Neuron (in vitro differentiated cells): ENCODE data around the gene ADK.
"Not testable (repeated sequence)": the region's sequence is repeated elsewhere in the genome, so short reads cannot be mapped to it uniquely, and the experiment has no call there.

Experiments used
- H2AFZ ChIP-seq: one replicate; pipeline ENCODE4 v1.6.1; 2013; ENCODE audit warnings: low read depth, mild to moderate bottlenecking, inconsistent platforms, low read length, moderate library complexity
- H3K27me3 ChIP-seq: one replicate; pipeline ENCODE4 v1.6.1; 2013; ENCODE audit warnings: low read length; ENCODE audit not compliant: insufficient read depth
- H3K36me3 ChIP-seq: one replicate; pipeline ENCODE4 v1.6.1; 2013; ENCODE audit warnings: low read length; ENCODE audit not compliant: insufficient read depth
- H3K4me1 ChIP-seq: one replicate; pipeline ENCODE4 v1.6.1; 2013; ENCODE audit warnings: low read length; ENCODE audit not compliant: insufficient read depth
- H3K4me3 ChIP-seq: 2 replicates; pipeline ENCODE4 v1.5.1; 2013; ENCODE audit warnings: mild to moderate bottlenecking, low read length, moderate library complexity
- H3K9me3 ChIP-seq: one replicate; pipeline ENCODE4 v1.6.1; 2013; ENCODE audit warnings: low read length

Gene ADK

DNA sequence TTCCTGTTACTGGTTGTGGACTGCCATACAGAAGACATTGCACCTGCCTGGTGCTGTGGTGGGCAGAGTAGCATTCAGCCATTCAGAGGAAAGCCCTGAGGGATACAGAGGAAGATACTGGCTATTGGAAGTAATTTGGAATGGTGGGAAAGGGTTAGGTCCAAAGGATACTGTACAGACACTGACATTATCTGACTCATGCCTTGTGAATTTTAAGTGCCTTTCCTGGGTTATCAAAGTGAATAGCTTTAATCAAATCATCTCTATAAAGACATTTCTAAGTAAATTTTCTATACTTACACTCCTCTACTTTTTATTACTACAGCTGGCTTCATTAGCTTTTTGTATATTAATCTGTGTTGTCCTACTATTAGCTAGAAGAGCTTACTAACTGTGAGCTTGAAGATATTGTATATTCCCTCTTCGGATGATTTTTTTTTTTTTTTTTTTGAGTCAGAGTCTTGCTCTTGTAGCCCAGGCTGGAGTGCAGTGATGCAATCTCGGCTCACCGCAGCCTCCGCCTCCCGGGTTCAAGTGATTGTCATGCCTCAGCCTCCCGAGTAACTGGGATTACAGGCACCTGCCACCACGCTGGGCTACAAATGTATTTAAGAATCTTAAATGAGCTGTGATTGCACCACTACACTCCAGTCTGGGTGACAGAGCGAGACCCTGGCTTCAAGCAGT, 186.5 kb downstream of the ADK start:
- no peaks in the 10 kb centered on the region for H3K9me3 ChIP-seq
- no peaks in the 10 kb centered on the region for H3K4me1 ChIP-seq
- no peaks in the 10 kb centered on the region for H3K27me3 ChIP-seq
- H3K4me3 ChIP-seq, result no peak overlapping the region
- H2AFZ ChIP-seq, result no peak overlapping the region
- H3K36me3 ChIP-seq, result no peaks in the 10 kb centered on the region

DNA sequence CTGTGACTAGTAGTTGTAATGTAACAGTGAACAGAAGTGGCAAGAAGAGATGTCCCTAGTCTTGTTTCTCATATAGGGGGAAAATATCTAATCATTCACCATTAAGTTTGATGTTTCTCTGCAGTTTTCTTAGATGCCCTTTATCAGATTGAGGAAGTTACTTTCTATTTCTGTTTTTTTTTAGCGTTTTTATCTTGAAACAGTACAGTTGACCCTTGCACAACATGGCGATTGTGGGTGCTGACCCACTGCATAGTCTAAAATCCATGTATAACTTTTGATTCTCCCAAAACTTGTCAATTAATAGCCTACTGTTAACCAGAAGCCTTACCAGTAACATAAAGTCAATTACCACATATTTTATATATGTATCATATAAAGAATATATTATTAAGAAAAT, 192.0 kb downstream of the ADK start:
- no peaks in the 10 kb centered on the region for H3K27me3 ChIP-seq
- H2AFZ ChIP-seq, result no peak overlapping the region
- no peak overlapping the region for H3K4me3 ChIP-seq
- H3K4me1 ChIP-seq, result no peaks in the 10 kb centered on the region
- no peaks in the 10 kb centered on the region for H3K36me3 ChIP-seq
- H3K9me3 ChIP-seq, result peaks cover 6% of the 10 kb centered on the region

DNA sequence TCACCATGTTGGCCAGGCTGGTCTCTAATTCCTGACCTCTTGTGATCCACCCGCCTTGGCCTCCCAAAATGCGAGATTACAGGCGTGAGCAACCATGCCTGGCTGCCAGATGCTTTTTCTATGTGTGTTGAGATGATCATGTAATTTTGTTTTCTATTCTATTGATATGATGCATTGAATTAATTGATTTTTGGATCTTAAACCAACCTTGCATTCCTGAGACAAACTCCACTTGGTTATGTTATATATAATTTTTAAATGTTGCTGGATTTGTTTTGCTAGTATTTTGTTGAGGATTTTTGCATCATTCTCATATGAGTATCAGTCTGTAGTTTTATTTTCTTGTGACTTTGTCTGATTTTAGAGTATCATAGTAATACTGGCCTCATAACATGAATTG, 192.8 kb downstream of the ADK start:
- Histone ChIP-seq H3K27me3 (no peaks in the 10 kb centered on the region), H3K9me3 (peaks cover 6% of the 10 kb centered on the region), H3K4me3 (no peak overlapping the region), H3K4me1 (no peaks in the 10 kb centered on the region), H2AFZ (no peak overlapping the region), H3K36me3 (no peaks in the 10 kb centered on the region)

DNA sequence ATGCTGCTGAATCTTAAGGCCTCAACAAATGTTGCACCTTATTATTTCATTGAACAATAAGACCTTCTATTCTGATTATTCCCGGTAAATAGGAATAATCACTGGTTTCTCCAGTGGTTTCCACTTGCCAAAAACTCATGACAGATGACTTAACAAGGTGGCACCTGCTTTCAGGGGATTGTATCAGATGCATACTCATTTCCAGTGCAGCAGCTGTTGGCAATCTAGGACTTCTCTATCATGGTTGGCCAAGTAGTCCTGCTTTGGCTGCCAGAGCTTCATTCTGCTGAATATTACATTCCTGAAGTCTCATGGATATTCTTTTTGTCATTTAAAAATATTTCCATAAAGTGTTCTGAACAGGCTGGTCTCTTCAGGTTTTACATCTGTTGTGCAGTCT, 193.3 kb downstream of the ADK start:
- no peaks in the 10 kb centered on the region for H3K4me1 ChIP-seq
- no peak overlapping the region for H2AFZ ChIP-seq
- H3K36me3 ChIP-seq, result no peaks in the 10 kb centered on the region
- H3K27me3 ChIP-seq, result no peaks in the 10 kb centered on the region
- H3K4me3 ChIP-seq, result no peak overlapping the region
- peaks cover 6% of the 10 kb centered on the region for H3K9me3 ChIP-seq

GRCh38 chr10:74347522-74347921, 196.5 kb downstream of the ADK start:
- Histone ChIP-seq H2AFZ (no peak overlapping the region), H3K4me3 (no peak overlapping the region)

GRCh38 chr10:74353021-74353420, 202.0 kb downstream of the ADK start:
- H3K4me3 ChIP-seq, H3K27me3 ChIP-seq, H3K4me1 ChIP-seq, H3K36me3 ChIP-seq, H3K9me3 ChIP-seq, H2AFZ ChIP-seq: not testable (repeated sequence)

More at GRCh38 chr10:74347522-74347921, 196.5 kb downstream of the ADK start:
- Histone ChIP-seq H3K9me3 (peaks cover 6% of the 10 kb centered on the region), H3K27me3 (no peaks in the 10 kb centered on the region), H3K36me3 (no peaks in the 10 kb centered on the region), H3K4me1 (no peaks in the 10 kb centered on the region)

- Histone ChIP-seq H3K9me3 (peaks cover 14% of the 10 kb centered on the region), H3K4me1 (no peaks in the 10 kb centered on the region), H3K36me3 (peaks cover 3% of the 10 kb centered on the region), H2AFZ (no peak overlapping the region), H3K4me3 (no peak overlapping the region), H3K27me3 (no peaks in the 10 kb centered on the region)
These were observed 210.7 kb downstream of the ADK start for GRCh38 chr10:74361678-74362077.

GRCh38 chr10:74363727-74364126, 212.7 kb downstream of the ADK start:
- H3K9me3 ChIP-seq, result peaks cover 14% of the 10 kb centered on the region
- H3K4me1 ChIP-seq, result no peaks in the 10 kb centered on the region
- no peak overlapping the region for H3K4me3 ChIP-seq
- no peaks in the 10 kb centered on the region for H3K27me3 ChIP-seq
- H3K36me3 ChIP-seq, result peaks cover 3% of the 10 kb centered on the region
- no peak overlapping the region for H2AFZ ChIP-seq

GRCh38 chr10:74365109-74365508, 214.1 kb downstream of the ADK start:
- Histone ChIP-seq H3K9me3 (peaks cover 12% of the 10 kb centered on the region), H3K4me1 (no peaks in the 10 kb centered on the region), H3K4me3 (no peak overlapping the region), H3K27me3 (no peaks in the 10 kb centered on the region), H3K36me3 (peaks cover 3% of the 10 kb centered on the region), H2AFZ (no peak overlapping the region)

DNA sequence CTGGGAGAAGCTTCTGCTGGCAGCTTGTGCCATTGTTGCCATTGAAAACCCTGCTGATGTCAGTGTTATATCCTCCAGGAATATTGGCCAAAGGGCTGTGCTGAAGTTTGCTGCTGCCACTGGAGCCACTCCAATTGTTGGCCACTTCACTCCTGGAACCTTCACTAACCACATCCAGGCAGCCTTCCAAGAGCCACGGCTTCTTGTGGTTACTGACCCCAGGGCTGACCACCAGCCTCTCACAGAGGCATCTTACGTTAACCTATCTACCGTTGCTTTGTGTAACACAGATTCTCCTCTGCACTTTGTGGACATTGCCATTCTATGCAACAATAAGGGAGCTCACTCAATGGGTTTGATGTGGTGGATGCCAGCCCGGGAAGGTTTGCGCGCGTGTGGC, 220.7 kb downstream of the ADK start:
- Histone ChIP-seq H3K27me3 (no peaks in the 10 kb centered on the region), H3K9me3 (no peaks in the 10 kb centered on the region), H3K4me3 (no peak overlapping the region), H3K36me3 (peaks cover 3% of the 10 kb centered on the region), H2AFZ (no peak overlapping the region), H3K4me1 (no peaks in the 10 kb centered on the region)

DNA sequence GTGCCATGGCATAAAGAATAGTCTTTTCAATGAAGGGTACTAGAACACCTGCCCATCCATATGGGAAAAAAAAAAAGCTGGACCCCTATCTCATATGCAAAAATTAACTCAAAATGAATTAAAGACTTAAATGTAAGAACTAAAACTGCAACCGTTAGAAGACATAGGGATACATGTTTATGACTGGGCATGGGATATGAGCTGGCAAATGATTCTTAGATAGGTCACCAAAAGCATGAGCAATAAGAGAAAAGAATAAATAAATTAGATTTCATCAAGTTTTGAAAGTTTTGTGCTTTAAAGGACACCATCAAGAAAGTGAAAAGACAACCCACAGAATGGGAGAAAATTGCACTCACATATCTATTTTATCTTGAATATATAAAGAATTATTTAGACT, 222.0 kb downstream of the ADK start:
- Histone ChIP-seq H3K4me3 (no peak overlapping the region), H3K4me1 (no peaks in the 10 kb centered on the region)

GRCh38 chr10:74377476-74377875, 226.5 kb downstream of the ADK start:
- H3K27me3 ChIP-seq, result no peaks in the 10 kb centered on the region
- no peaks in the 10 kb centered on the region for H3K4me1 ChIP-seq
- no peaks in the 10 kb centered on the region for H3K36me3 ChIP-seq
- H3K4me3 ChIP-seq, result no peak overlapping the region
- H2AFZ ChIP-seq, result no peak overlapping the region
- H3K9me3 ChIP-seq, result no peaks in the 10 kb centered on the region

More for the DNA sequence above, 222.0 kb downstream of the ADK start:
- Histone ChIP-seq H3K9me3 (no peaks in the 10 kb centered on the region), H3K36me3 (peaks cover 3% of the 10 kb centered on the region), H3K27me3 (no peaks in the 10 kb centered on the region), H2AFZ (no peak overlapping the region)

DNA sequence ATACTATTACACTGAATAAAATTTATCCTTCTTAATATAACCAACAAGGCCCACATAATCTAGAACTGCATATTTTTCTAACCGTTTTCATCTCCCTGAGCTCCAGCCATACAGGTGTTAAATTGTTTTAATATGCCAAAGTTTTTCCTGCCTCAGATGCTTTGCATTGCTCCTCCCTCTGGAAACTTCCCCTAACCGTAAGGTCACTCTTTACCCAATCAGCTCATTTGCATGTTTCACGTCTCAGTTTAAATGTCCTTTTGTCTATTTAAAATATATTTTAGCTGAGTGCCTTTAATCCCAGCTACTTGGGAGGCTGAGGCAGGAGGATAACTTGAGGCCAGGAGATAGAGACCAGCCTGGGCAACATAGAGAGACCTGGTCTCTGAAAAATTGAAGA, 228.5 kb downstream of the ADK start:
- Histone ChIP-seq H3K36me3 (no peaks in the 10 kb centered on the region), H3K4me3 (no peak overlapping the region), H3K9me3 (no peaks in the 10 kb centered on the region), H3K4me1 (no peaks in the 10 kb centered on the region), H2AFZ (no peak overlapping the region), H3K27me3 (no peaks in the 10 kb centered on the region)

DNA sequence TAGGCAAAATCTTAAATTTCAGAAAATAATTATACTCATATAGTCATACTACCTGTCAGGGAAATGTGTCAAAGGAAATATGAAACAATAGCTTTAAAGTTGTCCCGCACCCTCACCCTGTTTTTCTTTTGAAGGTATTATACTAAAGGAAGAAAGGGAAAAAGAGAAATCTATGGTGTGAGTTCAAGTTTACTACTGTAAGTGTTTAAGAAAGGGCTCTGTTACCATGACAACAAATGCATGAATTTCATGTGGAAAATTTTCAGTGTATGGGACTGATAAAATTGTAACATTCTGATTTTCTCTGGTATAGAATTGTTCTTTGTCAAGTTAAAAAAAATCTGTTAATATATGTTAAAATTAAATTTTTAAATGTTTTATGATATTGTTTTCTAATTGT, 229.8 kb downstream of the ADK start:
- Histone ChIP-seq H3K36me3 (no peaks in the 10 kb centered on the region), H3K9me3 (no peaks in the 10 kb centered on the region), H2AFZ (no peak overlapping the region), H3K27me3 (no peaks in the 10 kb centered on the region), H3K4me1 (no peaks in the 10 kb centered on the region), H3K4me3 (no peak overlapping the region)
